HUDEP-2 (cell line): ENCODE results near the gene MEPCE.

ENCODE experiments used
- DNase-seq, 76 experiments: peaks; one replicate each; lab custom pipeline; 2025; ENCODE audit not compliant: unreplicated experiment in 76 of 76; lab: John Stamatoyannopoulos, UW

MEPCE gene

GRCh38 chr7:100482728-100483089, 53.1 kb downstream of the MEPCE start:
- no peak for DNase-seq

- peak in 64 of 76 experiments; percentile 10 to 82 (median 61) for DNase-seq
These were observed 53.6 kb downstream of the MEPCE start for GRCh38 chr7:100483090-100483721.
